ENCODE data around the gene NUCKS1. TPM values are rescaled to one million over a fixed set of nuclear protein-coding genes. Genes with fewer than 3 reads are reported as not detected.

NUCKS1 gene
- polyA plus RNA-seq, 3 donors: 4.2 to 4.9 (median 4.2) TPM

- Histone ChIP-seq H3K4me3 (replicated peaks in 1 of 3; ENCODE audit: low read depth in 2 of 3, low read length in 3 of 3) (no peak overlapping the region), H2AFZ (ENCODE audit: insufficient read depth, low read depth, low read length, poor library complexity, severe bottlenecking) (no peak overlapping the region), H3K27ac (ENCODE audit: low read depth in 1 of 2, low read length in 2 of 2) (no peak overlapping the region), H3K4me1 (ENCODE audit: control insufficient read depth in 1 of 2, insufficient read depth in 2 of 2, low read length in 2 of 2) (peaks cover 4 to 5% of the 10 kb centered on the region in 2 donors), H3K27me3 (ENCODE audit: control insufficient read depth in 2 of 2, insufficient read depth in 2 of 2, low read length in 2 of 2) (no peaks in the 10 kb centered on the region), H3K9ac (ENCODE audit: insufficient read depth, low read length, poor library complexity, severe bottlenecking) (no peak overlapping the region), H3K36me3 (replicated peaks in 1 of 2; ENCODE audit: control insufficient read depth in 1 of 2, insufficient read depth in 2 of 2, low read length in 2 of 2) (no peaks in the 10 kb centered on the region), H3K9me3 (replicated peaks in 1 of 2; ENCODE audit: control insufficient read depth in 1 of 2, insufficient read depth in 1 of 2, low read length in 2 of 2) (no peaks in the 10 kb centered on the region), H4K20me1 (ENCODE audit: insufficient read depth, low read length) (no peaks in the 10 kb centered on the region), H3K79me2 (ENCODE audit: insufficient read depth, low read length) (peaks cover under 1% of the 10 kb centered on the region), H3K4me2 (replicated peaks; ENCODE audit: extremely low read depth, low read length, poor library complexity, severe bottlenecking) (no peak overlapping the region)
- intact Hi-C loops (cut with micrococcal nuclease): loop anchor here in 1 of 2 donors (5.0 kb wide), 1 partner anchor 633 kb away; the partner anchor contains the start of gene RBBP5
- WGBS (ENCODE audit: insufficient coverage): no CpG with 5 or more reads among the region's 5 CpGs
- Mint-ChIP-seq H3K36me3 (peaks cover 0 to 9% of the 10 kb centered on the region in 2 donors), H3K27ac (no peak overlapping the region), H3K9me3 (peaks cover 0 to 3% (median 0%) of the 10 kb centered on the region in 7 donors), H3K4me1 (peaks cover 2% of the 10 kb centered on the region), H3K4me3 (no peak overlapping the region), H3K27me3 (ENCODE audit: low read depth in 3 of 3) (peaks cover 2 to 6% (median 2%) of the 10 kb centered on the region in 3 donors)
- TF ChIP-seq, protein P1, sequence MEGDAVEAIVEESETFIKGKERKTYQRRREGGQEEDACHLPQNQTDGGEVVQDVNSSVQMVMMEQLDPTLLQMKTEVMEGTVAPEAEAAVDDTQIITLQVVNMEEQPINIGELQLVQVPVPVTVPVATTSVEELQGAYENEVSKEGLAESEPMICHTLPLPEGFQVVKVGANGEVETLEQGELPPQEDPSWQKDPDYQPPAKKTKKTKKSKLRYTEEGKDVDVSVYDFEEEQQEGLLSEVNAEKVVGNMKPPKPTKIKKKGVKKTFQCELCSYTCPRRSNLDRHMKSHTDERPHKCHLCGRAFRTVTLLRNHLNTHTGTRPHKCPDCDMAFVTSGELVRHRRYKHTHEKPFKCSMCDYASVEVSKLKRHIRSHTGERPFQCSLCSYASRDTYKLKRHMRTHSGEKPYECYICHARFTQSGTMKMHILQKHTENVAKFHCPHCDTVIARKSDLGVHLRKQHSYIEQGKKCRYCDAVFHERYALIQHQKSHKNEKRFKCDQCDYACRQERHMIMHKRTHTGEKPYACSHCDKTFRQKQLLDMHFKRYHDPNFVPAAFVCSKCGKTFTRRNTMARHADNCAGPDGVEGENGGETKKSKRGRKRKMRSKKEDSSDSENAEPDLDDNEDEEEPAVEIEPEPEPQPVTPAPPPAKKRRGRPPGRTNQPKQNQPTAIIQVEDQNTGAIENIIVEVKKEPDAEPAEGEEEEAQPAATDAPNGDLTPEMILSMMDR (IDR thresholded peaks at IDR 0.05): no peak
- no peak for DNase-seq
These were observed 4.9 kb upstream of the NUCKS1 start for GRCh38 chr1:205754857-205755256.

GRCh38 chr1:205751036-205751651, 1.2 kb upstream of the NUCKS1 start:
- intact Hi-C loops (cut with micrococcal nuclease): loop anchor here in 1 of 2 donors (5.0 kb wide), 1 partner anchor 629 kb away; the partner anchor contains the start of gene RBBP5
- Histone ChIP-seq H3K79me2 (ENCODE audit: insufficient read depth, low read length) (peaks cover 38% of the 10 kb centered on the region), H2AFZ (ENCODE audit: insufficient read depth, low read depth, low read length, poor library complexity, severe bottlenecking) (peak overlapping the region; percentile 78), H3K27me3 (ENCODE audit: control insufficient read depth in 2 of 2, insufficient read depth in 2 of 2, low read length in 2 of 2) (no peaks in the 10 kb centered on the region), H3K27ac (ENCODE audit: low read depth in 1 of 2, low read length in 2 of 2) (no peak overlapping the region), H4K20me1 (ENCODE audit: insufficient read depth, low read length) (peaks cover 20% of the 10 kb centered on the region), H3K9ac (ENCODE audit: insufficient read depth, low read length, poor library complexity, severe bottlenecking) (no peak overlapping the region), H3K4me3 (replicated peaks in 1 of 3; ENCODE audit: low read depth in 2 of 3, low read length in 3 of 3) (peak overlapping the region in 1 of 3 experiments; percentile 92), H3K4me2 (replicated peaks; ENCODE audit: extremely low read depth, low read length, poor library complexity, severe bottlenecking) (peak overlapping the region; percentile 93), H3K4me1 (ENCODE audit: control insufficient read depth in 1 of 2, insufficient read depth in 2 of 2, low read length in 2 of 2) (peaks cover 14 to 27% of the 10 kb centered on the region in 2 donors), H3K9me3 (replicated peaks in 1 of 2; ENCODE audit: control insufficient read depth in 1 of 2, insufficient read depth in 1 of 2, low read length in 2 of 2) (no peaks in the 10 kb centered on the region), H3K36me3 (replicated peaks in 1 of 2; ENCODE audit: control insufficient read depth in 1 of 2, insufficient read depth in 2 of 2, low read length in 2 of 2) (no peaks in the 10 kb centered on the region)
- Mint-ChIP-seq H3K9me3 (peaks cover 0 to 3% (median 0%) of the 10 kb centered on the region in 7 donors), H3K27me3 (ENCODE audit: low read depth in 3 of 3) (peaks cover 2 to 4% (median 2%) of the 10 kb centered on the region in 3 donors), H3K36me3 (no peaks in the 10 kb centered on the region), H3K4me1 (peaks cover 20% of the 10 kb centered on the region), H3K4me3 (peak overlapping the region in 1 of 2 donors; percentile 99), H3K27ac (no peak overlapping the region)
- 90% methylated on average over 6 of the region's 13 CpGs for WGBS (ENCODE audit: insufficient coverage)
- DNase-seq: peak in 1 of 3 donors; percentile 15
- TF ChIP-seq, protein P1 (IDR thresholded peaks at IDR 0.05): no peak
